Measurements from ENCODE around the gene RAB20.

The RAB20 gene

DNA sequence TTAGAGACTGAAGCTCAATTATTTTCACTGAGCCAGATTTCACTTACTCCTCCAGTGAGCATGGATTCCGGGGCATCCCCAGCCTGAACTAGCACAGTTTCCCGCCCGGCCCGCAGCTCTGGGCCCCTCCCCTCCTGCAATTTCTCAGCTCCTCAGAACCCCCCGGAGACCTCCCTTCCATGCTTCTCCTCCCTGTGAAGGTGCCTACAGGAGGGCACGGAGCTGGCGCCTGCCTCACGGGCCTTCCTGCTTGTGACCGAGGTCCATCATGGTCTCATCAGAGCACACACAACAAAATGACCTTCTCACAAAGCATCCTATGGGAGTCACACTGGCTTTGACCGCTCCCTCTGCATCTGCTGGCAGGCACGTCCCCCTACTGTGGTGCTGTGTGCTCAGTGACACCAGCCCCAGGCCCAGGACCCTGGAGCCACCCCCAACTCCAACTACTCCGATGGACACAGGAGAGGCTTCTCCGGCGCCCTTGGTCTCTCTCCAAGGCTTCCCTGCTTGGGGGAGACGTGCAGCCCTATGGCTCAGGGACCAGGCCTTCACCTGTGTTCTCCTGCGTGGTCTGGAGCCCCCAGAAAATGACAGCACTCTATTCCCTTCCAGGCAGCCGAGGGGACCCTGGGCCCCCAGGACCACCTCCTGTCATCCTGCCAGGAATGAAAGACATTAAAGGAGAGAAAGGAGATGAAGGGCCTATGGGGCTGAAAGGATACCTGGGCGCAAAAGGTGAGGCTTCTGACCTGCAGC lies 77.1 kb downstream of the RAB20 start:
- in situ Hi-C loops (cut with HindIII; ENCODE audit: low pct_unique_long_range_greater_than_20kb, low sequenced_read_pairs), result no loop called here

DNA sequence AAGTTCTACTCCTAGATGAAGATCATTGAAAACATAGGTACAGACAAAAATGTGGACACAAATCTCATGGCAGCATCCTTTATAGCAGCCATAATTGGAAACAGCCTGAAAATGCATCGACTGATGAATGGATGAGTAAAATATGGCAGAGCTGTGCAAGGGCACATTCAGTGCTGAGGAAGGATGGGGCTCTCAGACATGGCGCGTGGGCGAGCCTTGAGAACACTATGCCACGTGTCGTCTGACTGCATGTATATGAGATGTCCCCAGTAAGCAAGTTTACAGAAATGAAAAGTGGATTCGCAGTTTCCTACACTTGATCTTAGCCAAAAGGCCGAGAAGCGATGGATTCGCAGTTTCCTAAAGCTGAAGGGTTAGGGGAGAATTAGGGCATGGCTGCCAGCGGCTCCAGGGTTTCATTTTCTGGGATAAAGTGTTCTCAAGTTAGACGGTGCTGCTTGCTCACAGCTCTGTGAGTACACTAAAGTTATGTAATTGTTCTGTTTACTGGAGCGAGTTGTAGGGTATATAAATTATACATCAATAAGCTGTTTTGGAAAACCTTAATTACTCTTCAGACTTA lies 78.0 kb downstream of the RAB20 start:
- no peak for TF ChIP-seq JUND (IDR thresholded peaks at IDR 0.05; ENCODE audit: low read depth)
- no peak for DNase-seq (ENCODE audit: low read depth in 1 of 2, low spot score in 1 of 2)
- in situ Hi-C loops (cut with HindIII; ENCODE audit: low pct_unique_long_range_greater_than_20kb, low sequenced_read_pairs), result no loop called here

More for the DNA sequence above, 77.1 kb downstream of the RAB20 start:
- no peak for TF ChIP-seq JUND (IDR thresholded peaks at IDR 0.05; ENCODE audit: low read depth)
- no peak for DNase-seq (ENCODE audit: low read depth in 1 of 2, low spot score in 1 of 2)

DNA sequence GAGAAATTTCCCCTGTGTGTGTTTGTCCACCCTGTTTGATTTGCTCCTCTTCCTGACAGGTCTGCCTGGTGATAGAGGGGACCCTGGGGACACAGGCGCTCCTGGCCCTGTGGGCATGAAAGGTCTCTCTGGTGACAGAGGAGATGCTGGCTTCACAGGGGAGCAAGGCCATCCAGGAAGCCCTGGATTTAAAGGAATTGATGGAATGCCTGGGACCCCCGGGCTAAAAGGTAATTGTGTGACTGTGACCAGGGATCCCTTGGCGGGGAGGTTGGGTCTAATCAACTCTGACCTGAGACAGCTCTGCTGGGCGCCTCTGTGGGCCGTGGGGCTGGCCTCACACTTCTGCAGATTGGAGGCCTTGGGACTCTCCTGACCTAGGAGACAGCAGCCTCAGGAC lies 81.4 kb downstream of the RAB20 start:
- no peak for TF ChIP-seq JUND (IDR thresholded peaks at IDR 0.05; ENCODE audit: low read depth)
- DNase-seq (ENCODE audit: low read depth in 1 of 2, low spot score in 1 of 2), result no peak
- in situ Hi-C loops (cut with HindIII; ENCODE audit: low pct_unique_long_range_greater_than_20kb, low sequenced_read_pairs), result no loop called here

DNA sequence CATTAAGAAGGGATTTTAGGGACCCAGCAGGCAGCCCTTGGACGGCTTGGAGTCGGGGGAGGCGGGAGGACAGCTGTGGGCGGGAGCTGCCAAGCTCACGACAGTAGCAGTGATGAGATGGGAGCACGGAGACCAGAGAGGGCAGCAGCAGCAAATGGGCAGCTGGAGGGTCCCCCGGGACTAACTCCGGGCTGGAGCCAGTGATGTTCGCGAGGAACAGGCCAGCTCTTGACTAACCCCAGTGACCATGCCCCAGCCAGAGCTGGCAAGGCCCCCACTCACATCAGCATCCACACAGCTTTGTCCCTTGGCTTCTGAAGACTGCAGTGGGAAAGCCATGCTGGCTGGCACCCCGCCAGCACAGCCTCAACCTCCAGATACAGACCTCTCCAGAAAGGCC lies 81.9 kb downstream of the RAB20 start:
- no peak for DNase-seq (ENCODE audit: low read depth in 1 of 2, low spot score in 1 of 2)
- no peak for TF ChIP-seq JUND (IDR thresholded peaks at IDR 0.05; ENCODE audit: low read depth)
- in situ Hi-C loops (cut with HindIII; ENCODE audit: low pct_unique_long_range_greater_than_20kb, low sequenced_read_pairs), result no loop called here

DNA sequence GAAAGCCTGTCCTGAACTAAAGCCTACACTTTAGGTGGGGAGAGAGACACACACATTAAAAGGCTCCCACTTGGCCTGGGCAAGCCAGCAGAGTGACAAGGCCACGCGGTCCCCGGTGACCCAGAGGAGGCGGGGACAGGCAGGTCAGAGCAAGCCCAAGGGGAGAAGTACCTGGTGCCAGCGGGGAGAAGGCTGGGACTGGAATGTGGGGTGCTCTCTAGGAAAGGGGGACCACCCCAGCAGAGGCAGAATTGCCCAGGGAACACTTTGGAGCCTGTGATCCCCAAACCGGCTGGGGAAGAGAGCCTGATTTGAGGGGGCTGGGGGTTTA lies 82.3 kb downstream of the RAB20 start:
- no peak for TF ChIP-seq JUND (IDR thresholded peaks at IDR 0.05; ENCODE audit: low read depth)
- in situ Hi-C loops (cut with HindIII; ENCODE audit: low pct_unique_long_range_greater_than_20kb, low sequenced_read_pairs), result no loop called here
- DNase-seq (ENCODE audit: low read depth in 1 of 2, low spot score in 1 of 2), result no peak

DNA sequence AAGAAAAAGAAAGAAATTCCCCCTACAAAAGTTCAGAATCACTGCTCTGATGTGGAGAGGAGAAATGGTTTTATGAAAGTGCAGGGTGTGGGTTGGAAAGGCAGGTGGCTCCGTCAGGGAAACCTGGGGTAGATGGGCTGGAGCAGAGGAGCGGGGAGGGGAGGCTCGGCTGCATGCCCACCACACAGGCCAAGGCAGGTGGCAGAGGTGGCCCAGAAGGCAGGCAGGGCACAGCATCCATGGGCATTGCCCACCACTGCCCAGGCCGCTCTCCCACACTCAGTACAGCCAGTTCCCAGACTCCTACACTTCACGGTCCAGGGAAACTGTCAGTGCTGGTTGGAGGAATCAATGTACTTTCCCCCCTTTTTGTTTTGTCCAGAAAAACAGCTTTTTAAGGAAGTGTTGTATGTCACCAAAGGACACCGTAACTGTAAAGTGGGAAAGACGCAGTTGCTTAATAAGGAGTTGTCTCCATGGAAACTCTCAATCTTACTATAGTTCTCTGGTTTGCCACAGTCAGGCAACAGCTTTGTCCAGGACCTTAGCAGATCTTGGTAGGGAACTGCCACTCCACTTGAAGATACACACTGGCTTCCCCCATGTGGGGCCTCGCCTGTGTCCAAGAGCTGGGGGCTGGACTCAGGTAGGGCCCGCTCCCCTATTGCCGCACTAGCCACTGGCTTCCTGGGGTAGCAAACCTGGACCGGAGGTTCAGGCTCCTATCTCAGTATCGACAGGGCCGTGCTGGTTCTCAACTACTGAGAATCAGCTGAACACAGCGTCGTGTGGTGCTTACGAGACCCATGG lies 82.9 kb downstream of the RAB20 start:
- no peak for TF ChIP-seq JUND (IDR thresholded peaks at IDR 0.05; ENCODE audit: low read depth)
- no peak for DNase-seq (ENCODE audit: low read depth in 1 of 2, low spot score in 1 of 2)
- in situ Hi-C loops (cut with HindIII; ENCODE audit: low pct_unique_long_range_greater_than_20kb, low sequenced_read_pairs), result no loop called here

DNA sequence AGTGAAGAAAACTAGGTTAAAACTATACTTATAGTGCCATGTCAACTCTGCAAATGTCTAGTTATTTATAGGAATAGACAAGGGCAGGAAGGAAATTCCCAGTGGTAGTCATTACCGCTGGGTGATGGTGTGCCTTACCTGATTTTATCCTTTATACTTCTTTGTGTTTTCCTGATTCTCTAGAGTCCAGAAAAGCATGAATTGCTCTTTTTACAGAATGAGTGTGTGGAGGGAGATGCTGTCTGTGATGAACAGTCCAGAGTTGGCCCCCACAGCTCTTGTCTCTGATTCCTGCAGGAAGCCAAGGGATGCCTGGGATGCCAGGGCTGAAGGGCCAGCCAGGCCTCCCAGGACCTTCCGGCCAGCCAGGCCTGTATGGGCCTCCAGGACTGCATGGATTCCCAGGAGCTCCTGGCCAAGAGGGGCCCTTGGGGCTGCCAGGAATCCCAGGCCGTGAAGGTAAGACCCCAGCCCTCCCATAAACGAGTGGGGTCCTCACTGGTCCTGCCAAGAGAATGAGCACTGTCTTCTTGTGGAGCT lies 83.7 kb downstream of the RAB20 start:
- in situ Hi-C loops (cut with HindIII; ENCODE audit: low pct_unique_long_range_greater_than_20kb, low sequenced_read_pairs), result no loop called here
- no peak for DNase-seq (ENCODE audit: low read depth in 1 of 2, low spot score in 1 of 2)
- no peak for TF ChIP-seq JUND (IDR thresholded peaks at IDR 0.05; ENCODE audit: low read depth)

DNA sequence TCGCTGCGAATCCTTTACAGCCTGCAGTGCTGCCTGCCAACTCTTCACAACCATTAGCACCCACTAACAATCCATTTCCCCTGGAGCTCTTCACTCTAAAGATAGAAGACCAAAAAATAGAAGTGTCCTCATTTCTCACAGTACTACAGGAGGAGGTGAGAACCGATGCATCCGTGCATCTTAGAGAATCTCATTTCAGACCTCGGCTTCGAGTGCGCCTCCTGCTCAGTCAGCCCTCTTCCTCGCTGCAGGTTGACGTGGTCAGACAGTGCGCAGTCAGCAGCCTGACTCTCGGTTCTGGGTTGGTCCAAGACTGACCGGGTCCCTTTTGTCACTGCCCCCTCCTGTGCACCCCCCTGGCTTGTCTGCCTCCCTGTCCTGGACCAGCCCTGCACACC lies 85.3 kb downstream of the RAB20 start:
- no peak for TF ChIP-seq JUND (IDR thresholded peaks at IDR 0.05; ENCODE audit: low read depth)
- no peak for DNase-seq (ENCODE audit: low read depth in 1 of 2, low spot score in 1 of 2)
- in situ Hi-C loops (cut with HindIII; ENCODE audit: low pct_unique_long_range_greater_than_20kb, low sequenced_read_pairs), result no loop called here

DNA sequence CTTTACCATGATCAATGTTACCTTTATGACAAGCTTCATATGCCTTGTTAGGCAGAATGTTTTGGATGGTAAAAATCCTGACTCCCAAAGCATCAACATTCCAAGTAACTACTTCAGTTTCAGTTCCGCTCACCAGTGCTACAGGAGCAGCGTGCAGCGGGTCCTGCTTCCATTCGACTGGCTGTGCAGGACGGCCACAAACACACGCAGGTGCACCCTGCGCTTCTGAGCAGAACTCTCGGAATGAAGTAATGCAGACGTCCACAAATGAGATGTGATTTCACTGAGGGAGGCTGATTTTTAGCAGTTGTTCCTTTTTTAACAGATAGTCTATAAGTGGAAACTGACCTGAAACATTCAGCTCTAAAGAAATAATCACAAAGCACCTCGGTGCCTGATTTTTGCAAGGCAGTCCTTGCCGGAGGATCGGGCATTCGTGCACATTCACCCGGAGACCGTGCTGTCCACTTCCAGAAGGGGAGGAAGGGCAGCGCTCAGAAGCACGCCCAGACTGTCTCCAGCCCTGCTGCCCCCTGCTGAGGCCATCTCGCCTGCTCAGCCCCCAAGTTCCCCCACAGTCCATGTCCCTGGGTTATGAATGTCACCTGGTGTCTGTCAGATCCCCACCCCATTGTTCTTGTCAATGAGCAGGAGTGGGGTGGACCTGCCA lies 85.8 kb downstream of the RAB20 start:
- DNase-seq (ENCODE audit: low read depth in 1 of 2, low spot score in 1 of 2), result no peak
- in situ Hi-C loops (cut with HindIII; ENCODE audit: low pct_unique_long_range_greater_than_20kb, low sequenced_read_pairs), result no loop called here
- no peak for TF ChIP-seq JUND (IDR thresholded peaks at IDR 0.05; ENCODE audit: low read depth)

DNA sequence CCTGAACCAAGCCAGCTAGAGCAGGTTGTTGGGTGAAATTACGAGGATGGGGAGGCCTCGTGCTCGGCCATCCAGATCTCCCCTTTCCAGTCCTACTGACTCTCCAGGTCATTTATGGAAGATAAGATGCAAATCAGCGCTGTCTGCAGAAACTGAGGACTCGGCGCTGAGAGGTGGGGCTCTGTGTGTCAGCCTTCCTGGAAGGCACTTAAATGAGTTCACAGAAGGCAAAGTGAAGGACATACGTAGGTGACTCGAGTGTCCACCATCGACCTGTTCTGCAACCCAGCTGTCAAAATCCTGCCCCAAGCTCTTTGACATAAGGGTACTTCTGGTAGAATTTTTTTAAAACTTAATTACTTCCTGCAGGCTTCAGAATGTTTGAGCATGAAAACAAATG lies 86.4 kb downstream of the RAB20 start:
- no peak for TF ChIP-seq JUND (IDR thresholded peaks at IDR 0.05; ENCODE audit: low read depth)
- in situ Hi-C loops (cut with HindIII; ENCODE audit: low pct_unique_long_range_greater_than_20kb, low sequenced_read_pairs), result no loop called here
- no peak for DNase-seq (ENCODE audit: low read depth in 1 of 2, low spot score in 1 of 2)

DNA sequence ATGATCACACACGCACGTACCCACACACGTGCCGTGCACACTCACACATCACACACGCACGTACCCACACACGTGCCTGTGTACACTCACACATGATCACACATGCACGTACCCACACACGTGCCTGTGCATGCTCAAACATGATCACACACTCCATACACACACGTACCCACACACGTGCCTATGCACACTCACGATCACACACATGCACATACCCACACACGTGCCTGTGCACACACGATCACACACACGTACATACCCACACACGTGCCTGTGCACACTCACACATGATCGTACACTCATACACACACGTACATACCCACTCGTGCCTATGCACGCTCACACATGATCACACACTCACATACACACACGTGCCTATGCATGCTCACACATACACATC lies 86.8 kb downstream of the RAB20 start:
- in situ Hi-C loops (cut with HindIII; ENCODE audit: low pct_unique_long_range_greater_than_20kb, low sequenced_read_pairs), result no loop called here
- no peak for TF ChIP-seq JUND (IDR thresholded peaks at IDR 0.05; ENCODE audit: low read depth)
- no peak for DNase-seq (ENCODE audit: low read depth in 1 of 2, low spot score in 1 of 2)

Data from T47D (cell line).